Measurements from ENCODE around the gene SYNE1.

- TF ChIP-seq, protein P1, sequence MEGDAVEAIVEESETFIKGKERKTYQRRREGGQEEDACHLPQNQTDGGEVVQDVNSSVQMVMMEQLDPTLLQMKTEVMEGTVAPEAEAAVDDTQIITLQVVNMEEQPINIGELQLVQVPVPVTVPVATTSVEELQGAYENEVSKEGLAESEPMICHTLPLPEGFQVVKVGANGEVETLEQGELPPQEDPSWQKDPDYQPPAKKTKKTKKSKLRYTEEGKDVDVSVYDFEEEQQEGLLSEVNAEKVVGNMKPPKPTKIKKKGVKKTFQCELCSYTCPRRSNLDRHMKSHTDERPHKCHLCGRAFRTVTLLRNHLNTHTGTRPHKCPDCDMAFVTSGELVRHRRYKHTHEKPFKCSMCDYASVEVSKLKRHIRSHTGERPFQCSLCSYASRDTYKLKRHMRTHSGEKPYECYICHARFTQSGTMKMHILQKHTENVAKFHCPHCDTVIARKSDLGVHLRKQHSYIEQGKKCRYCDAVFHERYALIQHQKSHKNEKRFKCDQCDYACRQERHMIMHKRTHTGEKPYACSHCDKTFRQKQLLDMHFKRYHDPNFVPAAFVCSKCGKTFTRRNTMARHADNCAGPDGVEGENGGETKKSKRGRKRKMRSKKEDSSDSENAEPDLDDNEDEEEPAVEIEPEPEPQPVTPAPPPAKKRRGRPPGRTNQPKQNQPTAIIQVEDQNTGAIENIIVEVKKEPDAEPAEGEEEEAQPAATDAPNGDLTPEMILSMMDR (IDR thresholded peaks at IDR 0.05; ENCODE audit: poor library complexity, severe bottlenecking), result no peak
- TF ChIP-seq, protein P2, sequence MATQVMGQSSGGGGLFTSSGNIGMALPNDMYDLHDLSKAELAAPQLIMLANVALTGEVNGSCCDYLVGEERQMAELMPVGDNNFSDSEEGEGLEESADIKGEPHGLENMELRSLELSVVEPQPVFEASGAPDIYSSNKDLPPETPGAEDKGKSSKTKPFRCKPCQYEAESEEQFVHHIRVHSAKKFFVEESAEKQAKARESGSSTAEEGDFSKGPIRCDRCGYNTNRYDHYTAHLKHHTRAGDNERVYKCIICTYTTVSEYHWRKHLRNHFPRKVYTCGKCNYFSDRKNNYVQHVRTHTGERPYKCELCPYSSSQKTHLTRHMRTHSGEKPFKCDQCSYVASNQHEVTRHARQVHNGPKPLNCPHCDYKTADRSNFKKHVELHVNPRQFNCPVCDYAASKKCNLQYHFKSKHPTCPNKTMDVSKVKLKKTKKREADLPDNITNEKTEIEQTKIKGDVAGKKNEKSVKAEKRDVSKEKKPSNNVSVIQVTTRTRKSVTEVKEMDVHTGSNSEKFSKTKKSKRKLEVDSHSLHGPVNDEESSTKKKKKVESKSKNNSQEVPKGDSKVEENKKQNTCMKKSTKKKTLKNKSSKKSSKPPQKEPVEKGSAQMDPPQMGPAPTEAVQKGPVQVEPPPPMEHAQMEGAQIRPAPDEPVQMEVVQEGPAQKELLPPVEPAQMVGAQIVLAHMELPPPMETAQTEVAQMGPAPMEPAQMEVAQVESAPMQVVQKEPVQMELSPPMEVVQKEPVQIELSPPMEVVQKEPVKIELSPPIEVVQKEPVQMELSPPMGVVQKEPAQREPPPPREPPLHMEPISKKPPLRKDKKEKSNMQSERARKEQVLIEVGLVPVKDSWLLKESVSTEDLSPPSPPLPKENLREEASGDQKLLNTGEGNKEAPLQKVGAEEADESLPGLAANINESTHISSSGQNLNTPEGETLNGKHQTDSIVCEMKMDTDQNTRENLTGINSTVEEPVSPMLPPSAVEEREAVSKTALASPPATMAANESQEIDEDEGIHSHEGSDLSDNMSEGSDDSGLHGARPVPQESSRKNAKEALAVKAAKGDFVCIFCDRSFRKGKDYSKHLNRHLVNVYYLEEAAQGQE (IDR thresholded peaks at IDR 0.05; ENCODE audit: borderline replicate concordance), result no peak
- TF ChIP-seq POLR2AphosphoS5 (IDR thresholded peaks at IDR 0.05) (no peak), MXI1 (conservative IDR thresholded peaks at IDR 0.05; ENCODE audit: poor library complexity, severe bottlenecking) (no peak)
Measured at GRCh38 chr6:152240436-152240835, 396.7 kb downstream of the SYNE1 start.
